Measurements from ENCODE around the gene GCNT1.

Gene GCNT1

DNA sequence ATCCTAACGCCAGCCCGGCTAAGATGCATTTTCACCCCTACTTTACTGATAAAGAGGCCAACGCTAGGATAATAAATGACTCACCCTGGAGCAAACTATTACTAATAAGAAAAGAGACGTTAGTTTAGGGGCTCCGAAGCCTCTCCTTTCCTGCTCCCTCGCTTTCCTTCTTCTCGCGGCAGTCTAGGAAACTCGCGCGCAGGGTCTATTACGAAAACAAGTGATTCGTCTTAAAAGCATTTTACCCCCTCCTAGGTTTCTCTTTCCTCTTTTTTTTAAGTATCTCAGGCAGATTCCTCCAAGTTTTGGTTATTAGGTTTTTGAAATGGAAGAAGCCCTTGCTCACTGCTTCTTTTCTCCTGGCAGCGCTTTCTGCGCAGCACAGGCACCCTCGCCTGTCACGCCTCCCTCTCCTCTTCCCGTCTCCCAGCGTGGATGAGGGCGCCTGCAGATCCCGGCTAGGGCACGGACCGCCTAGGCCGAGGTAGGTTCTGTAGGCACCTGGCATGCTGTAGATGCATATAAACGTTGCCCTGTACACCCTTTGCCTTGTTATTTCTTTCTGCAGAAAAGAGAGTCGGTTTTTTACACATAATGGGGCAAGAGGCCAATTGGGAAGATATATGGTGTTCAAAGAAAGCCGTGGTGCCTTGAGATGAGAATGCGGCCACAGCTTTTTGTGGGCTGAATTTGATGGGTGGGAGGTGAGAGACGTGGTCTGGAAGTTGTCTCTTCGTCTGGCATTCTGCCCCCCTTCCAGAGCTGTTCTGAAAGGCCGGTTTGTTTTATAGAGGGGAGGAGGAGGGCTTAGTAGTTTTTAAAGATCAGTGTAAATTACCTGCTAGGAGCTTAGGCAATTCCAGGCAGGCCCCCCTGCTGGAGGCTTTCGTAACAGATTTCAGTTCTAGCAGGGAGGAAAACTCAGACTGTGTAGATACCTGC lies 983 bp downstream of the GCNT1 start:
- Histone ChIP-seq H2BK12ac (ENCODE audit: low read length) (no peak overlapping the region), H3K18ac (ENCODE audit: low read length) (peak overlapping the region; percentile 85), H3K9me3 (replicated peaks in 1 of 2; ENCODE audit: control insufficient read depth in 2 of 2, insufficient read depth in 1 of 2, low read depth in 1 of 2, low read length in 2 of 2) (no peaks in the 10 kb centered on the region), H3K4me3 (ENCODE audit: low read length in 2 of 2) (peak overlapping the region; percentile 54 to 93), H3K4me2 (ENCODE audit: insufficient read depth, low read length, poor library complexity, severe bottlenecking) (peak overlapping the region; percentile 98), H3K27ac (replicated peaks; ENCODE audit: low read length) (no peak overlapping the region), H4K91ac (ENCODE audit: low read depth, low read length, poor library complexity) (no peak overlapping the region), H2BK120ac (ENCODE audit: low read depth, low read length) (no peak overlapping the region), H3K9ac (ENCODE audit: low read depth, low read length, poor library complexity) (peak overlapping the region; percentile 55), H2AFZ (ENCODE audit: low read length) (peak overlapping the region; percentile 94), H3K23ac (ENCODE audit: low read depth, low read length, poor library complexity) (no peak overlapping the region), H3K4ac (ENCODE audit: low read length) (no peak overlapping the region), H2AK5ac (ENCODE audit: low read depth, low read length) (no peak overlapping the region), H3K4me1 (ENCODE audit: control insufficient read depth in 2 of 2, insufficient read depth in 1 of 2, low read depth in 1 of 2, low read length in 2 of 2) (peaks cover 3% of the 10 kb centered on the region in 2 donors), H3K79me1 (ENCODE audit: low read depth, low read length) (no peaks in the 10 kb centered on the region), H3K14ac (ENCODE audit: low read length) (peak overlapping the region; percentile 64), H4K8ac (ENCODE audit: low read depth, low read length) (no peak overlapping the region), H2BK15ac (ENCODE audit: low read length) (no peak overlapping the region), H3K27me3 (ENCODE audit: control insufficient read depth in 3 of 3, insufficient read depth in 3 of 3, low read depth in 1 of 3, low read length in 3 of 3) (peaks cover 0 to 20% (median 11%) of the 10 kb centered on the region in 3 experiments), H3K36me3 (replicated peaks in 1 of 2; ENCODE audit: control insufficient read depth in 2 of 2, insufficient read depth in 2 of 2, low read length in 2 of 2) (no peaks in the 10 kb centered on the region), H2BK5ac (ENCODE audit: low read length) (no peak overlapping the region)
- no CpG with 5 or more reads among the region's 32 CpGs for WGBS, 2 donors (ENCODE audit: extremely low coverage in 2 of 2, insufficient read length in 2 of 2, insufficient replicate concordance in 1 of 2)
- peak; percentile 23 for DNase-seq (ENCODE audit: low spot score)

DNA sequence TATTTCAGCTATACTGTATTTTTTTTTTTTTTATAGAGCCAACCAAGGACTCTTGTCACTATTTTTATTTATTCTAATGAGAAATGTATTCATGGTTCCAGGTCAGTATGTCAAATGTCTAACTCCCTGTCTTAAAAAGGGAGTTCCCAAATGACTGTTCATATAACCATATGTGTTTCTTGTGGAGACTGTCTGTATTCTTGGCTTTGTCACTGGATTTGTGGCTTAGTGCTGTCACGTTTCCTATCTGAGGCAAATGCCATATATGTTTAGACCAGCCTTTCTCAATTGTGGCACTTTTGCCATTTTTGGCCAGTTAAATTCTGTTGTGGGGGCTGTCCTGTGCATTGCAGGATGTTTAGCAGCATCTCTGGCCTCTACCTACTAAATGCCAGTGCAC lies 3.1 kb downstream of the GCNT1 start:
- peaks cover 3 to 6% of the 10 kb centered on the region in 2 donors for H3K4me1 ChIP-seq (ENCODE audit: control insufficient read depth in 2 of 2, insufficient read depth in 1 of 2, low read depth in 1 of 2, low read length in 2 of 2)
- no peak overlapping the region for H2AFZ ChIP-seq (ENCODE audit: low read length)
- H3K14ac ChIP-seq (ENCODE audit: low read length) = no peak overlapping the region
- no peak overlapping the region for H3K4ac ChIP-seq (ENCODE audit: low read length)
- no peaks in the 10 kb centered on the region for H3K36me3 ChIP-seq (replicated peaks in 1 of 2; ENCODE audit: control insufficient read depth in 2 of 2, insufficient read depth in 2 of 2, low read length in 2 of 2)
- H3K4me2 ChIP-seq (ENCODE audit: insufficient read depth, low read length, poor library complexity, severe bottlenecking) = no peak overlapping the region
- no peak overlapping the region for H3K23ac ChIP-seq (ENCODE audit: low read depth, low read length, poor library complexity)
- H3K27ac ChIP-seq (replicated peaks; ENCODE audit: low read length) = no peak overlapping the region
- no peak for DNase-seq (ENCODE audit: low spot score)
- no peak overlapping the region for H2AK5ac ChIP-seq (ENCODE audit: low read depth, low read length)
- H3K9ac ChIP-seq (ENCODE audit: low read depth, low read length, poor library complexity) = no peak overlapping the region
- H2BK15ac ChIP-seq (ENCODE audit: low read length) = no peak overlapping the region
- no peak overlapping the region for H2BK12ac ChIP-seq (ENCODE audit: low read length)
- H4K8ac ChIP-seq (ENCODE audit: low read depth, low read length) = no peak overlapping the region
- no peak overlapping the region for H2BK120ac ChIP-seq (ENCODE audit: low read depth, low read length)
- no peak overlapping the region for H3K4me3 ChIP-seq (ENCODE audit: low read length in 2 of 2)
- no peak overlapping the region for H2BK5ac ChIP-seq (ENCODE audit: low read length)
- peaks cover 0 to 20% (median 11%) of the 10 kb centered on the region in 3 experiments for H3K27me3 ChIP-seq (ENCODE audit: control insufficient read depth in 3 of 3, insufficient read depth in 3 of 3, low read depth in 1 of 3, low read length in 3 of 3)
- H3K79me1 ChIP-seq (ENCODE audit: low read depth, low read length) = no peaks in the 10 kb centered on the region
- peaks cover 0 to 2% of the 10 kb centered on the region in 2 donors for H3K9me3 ChIP-seq (replicated peaks in 1 of 2; ENCODE audit: control insufficient read depth in 2 of 2, insufficient read depth in 1 of 2, low read depth in 1 of 2, low read length in 2 of 2)
- WGBS, 2 donors (ENCODE audit: extremely low coverage in 2 of 2, insufficient read length in 2 of 2, insufficient replicate concordance in 1 of 2) = no CpG with 5 or more reads among the region's 1 CpG
- no peak overlapping the region for H4K91ac ChIP-seq (ENCODE audit: low read depth, low read length, poor library complexity)
- H3K18ac ChIP-seq (ENCODE audit: low read length) = no peak overlapping the region

DNA sequence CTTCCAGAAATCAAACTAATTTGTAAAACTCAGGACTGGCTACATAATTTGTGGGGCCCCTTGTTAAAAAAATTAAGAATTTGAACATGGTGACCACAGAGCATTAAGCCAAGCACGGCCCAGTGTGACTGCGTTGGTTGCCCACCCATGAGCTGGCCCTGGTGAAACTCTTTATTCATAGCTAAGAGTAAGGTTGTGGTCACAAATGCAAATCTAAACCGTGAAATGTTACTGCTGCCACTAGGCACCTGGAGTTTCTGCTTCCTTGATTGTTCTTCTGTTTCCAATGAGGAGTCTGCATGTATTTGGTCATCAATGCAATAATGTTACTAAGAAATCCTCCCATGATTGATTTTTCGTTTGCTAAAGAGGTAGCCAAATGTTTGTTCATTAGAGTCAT lies 4.2 kb downstream of the GCNT1 start:
- H2BK5ac ChIP-seq (ENCODE audit: low read length) = no peak overlapping the region
- peaks cover 3 to 6% of the 10 kb centered on the region in 2 donors for H3K4me1 ChIP-seq (ENCODE audit: control insufficient read depth in 2 of 2, insufficient read depth in 1 of 2, low read depth in 1 of 2, low read length in 2 of 2)
- H3K9ac ChIP-seq (ENCODE audit: low read depth, low read length, poor library complexity) = no peak overlapping the region
- H3K9me3 ChIP-seq (replicated peaks in 1 of 2; ENCODE audit: control insufficient read depth in 2 of 2, insufficient read depth in 1 of 2, low read depth in 1 of 2, low read length in 2 of 2) = peaks cover 0 to 2% of the 10 kb centered on the region in 2 donors
- H4K8ac ChIP-seq (ENCODE audit: low read depth, low read length) = no peak overlapping the region
- H3K36me3 ChIP-seq (replicated peaks in 1 of 2; ENCODE audit: control insufficient read depth in 2 of 2, insufficient read depth in 2 of 2, low read length in 2 of 2) = no peaks in the 10 kb centered on the region
- no peak overlapping the region for H2BK15ac ChIP-seq (ENCODE audit: low read length)
- WGBS, 2 donors (ENCODE audit: extremely low coverage in 2 of 2, insufficient read length in 2 of 2, insufficient replicate concordance in 1 of 2) = no CpG with 5 or more reads among the region's 4 CpGs
- no peak overlapping the region for H2BK12ac ChIP-seq (ENCODE audit: low read length)
- no peak overlapping the region for H3K4me2 ChIP-seq (ENCODE audit: insufficient read depth, low read length, poor library complexity, severe bottlenecking)
- H2AFZ ChIP-seq (ENCODE audit: low read length) = no peak overlapping the region
- H3K79me1 ChIP-seq (ENCODE audit: low read depth, low read length) = no peaks in the 10 kb centered on the region
- no peak overlapping the region for H3K27ac ChIP-seq (replicated peaks; ENCODE audit: low read length)
- no peak overlapping the region for H3K4ac ChIP-seq (ENCODE audit: low read length)
- no peak overlapping the region for H2BK120ac ChIP-seq (ENCODE audit: low read depth, low read length)
- H3K18ac ChIP-seq (ENCODE audit: low read length) = no peak overlapping the region
- peaks cover 0 to 20% (median 11%) of the 10 kb centered on the region in 3 experiments for H3K27me3 ChIP-seq (ENCODE audit: control insufficient read depth in 3 of 3, insufficient read depth in 3 of 3, low read depth in 1 of 3, low read length in 3 of 3)
- H2AK5ac ChIP-seq (ENCODE audit: low read depth, low read length) = no peak overlapping the region
- H3K4me3 ChIP-seq (ENCODE audit: low read length in 2 of 2) = no peak overlapping the region
- no peak overlapping the region for H3K14ac ChIP-seq (ENCODE audit: low read length)
- H3K23ac ChIP-seq (ENCODE audit: low read depth, low read length, poor library complexity) = no peak overlapping the region
- DNase-seq (ENCODE audit: low spot score) = no peak
- no peak overlapping the region for H4K91ac ChIP-seq (ENCODE audit: low read depth, low read length, poor library complexity)

DNA sequence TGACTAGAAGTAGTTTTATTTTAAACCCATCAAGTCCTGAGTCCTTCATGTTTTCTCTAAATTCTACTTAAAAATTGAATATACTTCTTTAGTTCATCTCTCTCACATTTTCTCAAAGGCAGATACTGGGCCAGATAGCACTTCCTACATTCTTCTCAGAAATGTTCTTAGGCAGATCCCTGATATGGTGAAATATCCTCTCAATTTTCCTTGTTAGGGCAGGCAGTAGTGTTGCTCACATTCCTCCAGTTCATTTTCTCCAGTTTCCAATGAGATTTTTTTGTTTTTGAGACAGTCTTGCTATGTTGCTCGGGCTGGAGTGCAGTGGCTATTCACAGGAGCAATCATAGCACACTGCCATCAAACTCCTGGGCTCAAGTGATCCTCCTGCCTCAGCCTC lies 5.7 kb downstream of the GCNT1 start:
- WGBS, 2 donors (ENCODE audit: extremely low coverage in 2 of 2, insufficient read length in 2 of 2, insufficient replicate concordance in 1 of 2) = no CpG with 5 or more reads among the region's 1 CpG
- no peaks in the 10 kb centered on the region for H3K79me1 ChIP-seq (ENCODE audit: low read depth, low read length)
- peaks cover 0 to 2% of the 10 kb centered on the region in 2 donors for H3K9me3 ChIP-seq (replicated peaks in 1 of 2; ENCODE audit: control insufficient read depth in 2 of 2, insufficient read depth in 1 of 2, low read depth in 1 of 2, low read length in 2 of 2)
- H3K4me3 ChIP-seq (ENCODE audit: low read length in 2 of 2) = no peak overlapping the region
- no peak overlapping the region for H3K4ac ChIP-seq (ENCODE audit: low read length)
- no peak overlapping the region for H3K27ac ChIP-seq (replicated peaks; ENCODE audit: low read length)
- H3K14ac ChIP-seq (ENCODE audit: low read length) = no peak overlapping the region
- peaks cover 0 to 13% (median 6%) of the 10 kb centered on the region in 3 experiments for H3K27me3 ChIP-seq (ENCODE audit: control insufficient read depth in 3 of 3, insufficient read depth in 3 of 3, low read depth in 1 of 3, low read length in 3 of 3)
- no peak overlapping the region for H4K91ac ChIP-seq (ENCODE audit: low read depth, low read length, poor library complexity)
- no peak overlapping the region for H3K18ac ChIP-seq (ENCODE audit: low read length)
- H3K4me2 ChIP-seq (ENCODE audit: insufficient read depth, low read length, poor library complexity, severe bottlenecking) = no peak overlapping the region
- no peak overlapping the region for H3K23ac ChIP-seq (ENCODE audit: low read depth, low read length, poor library complexity)
- H2BK120ac ChIP-seq (ENCODE audit: low read depth, low read length) = no peak overlapping the region
- H3K4me1 ChIP-seq (ENCODE audit: control insufficient read depth in 2 of 2, insufficient read depth in 1 of 2, low read depth in 1 of 2, low read length in 2 of 2) = peaks cover 3 to 6% of the 10 kb centered on the region in 2 donors
- no peak overlapping the region for H2BK5ac ChIP-seq (ENCODE audit: low read length)
- no peaks in the 10 kb centered on the region for H3K36me3 ChIP-seq (replicated peaks in 1 of 2; ENCODE audit: control insufficient read depth in 2 of 2, insufficient read depth in 2 of 2, low read length in 2 of 2)
- H2AK5ac ChIP-seq (ENCODE audit: low read depth, low read length) = no peak overlapping the region
- no peak overlapping the region for H2BK15ac ChIP-seq (ENCODE audit: low read length)
- no peak overlapping the region for H4K8ac ChIP-seq (ENCODE audit: low read depth, low read length)
- H2BK12ac ChIP-seq (ENCODE audit: low read length) = no peak overlapping the region
- no peak for DNase-seq (ENCODE audit: low spot score)
- H2AFZ ChIP-seq (ENCODE audit: low read length) = no peak overlapping the region
- no peak overlapping the region for H3K9ac ChIP-seq (ENCODE audit: low read depth, low read length, poor library complexity)

Measured in neuronal stem cell (in vitro differentiated cells).